Endometrium (tissue), 2 donors: Measurements from ENCODE around the gene TCERG1L.

Source experiments
- FAIRE-seq: peaks from 2 replicates; lab custom pipeline; 2012; peaks lifted over from hg19 to GRCh38; lab: Jason Lieb, UNC
- donor health status: control.
- donor health status: control.

TCERG1L gene

DNA sequence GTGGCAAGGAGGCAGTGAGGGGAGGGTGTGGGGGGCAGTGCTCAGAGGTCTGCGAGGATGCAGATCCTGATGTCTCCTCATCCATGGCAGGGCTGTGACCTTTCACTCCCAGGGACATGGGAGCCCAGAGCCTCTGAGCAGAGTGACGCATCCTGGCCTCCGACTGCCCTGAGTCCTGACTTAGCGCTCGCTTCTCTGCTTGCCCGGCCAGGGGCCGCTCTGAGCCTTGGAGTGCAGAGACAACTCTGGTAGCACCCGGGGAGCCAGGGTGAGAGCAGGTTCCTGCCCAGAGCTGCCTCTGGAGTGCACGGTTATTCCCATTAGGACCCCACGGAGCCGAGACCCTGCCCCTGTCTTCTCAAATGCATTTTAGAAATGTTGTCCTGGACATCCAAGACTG, 188.0 kb downstream of the TCERG1L start:
- FAIRE-seq, result no peak

- FAIRE-seq, result no peak
Measured at GRCh38 chr10:131121511-131122035, 189.9 kb downstream of the TCERG1L start.

DNA sequence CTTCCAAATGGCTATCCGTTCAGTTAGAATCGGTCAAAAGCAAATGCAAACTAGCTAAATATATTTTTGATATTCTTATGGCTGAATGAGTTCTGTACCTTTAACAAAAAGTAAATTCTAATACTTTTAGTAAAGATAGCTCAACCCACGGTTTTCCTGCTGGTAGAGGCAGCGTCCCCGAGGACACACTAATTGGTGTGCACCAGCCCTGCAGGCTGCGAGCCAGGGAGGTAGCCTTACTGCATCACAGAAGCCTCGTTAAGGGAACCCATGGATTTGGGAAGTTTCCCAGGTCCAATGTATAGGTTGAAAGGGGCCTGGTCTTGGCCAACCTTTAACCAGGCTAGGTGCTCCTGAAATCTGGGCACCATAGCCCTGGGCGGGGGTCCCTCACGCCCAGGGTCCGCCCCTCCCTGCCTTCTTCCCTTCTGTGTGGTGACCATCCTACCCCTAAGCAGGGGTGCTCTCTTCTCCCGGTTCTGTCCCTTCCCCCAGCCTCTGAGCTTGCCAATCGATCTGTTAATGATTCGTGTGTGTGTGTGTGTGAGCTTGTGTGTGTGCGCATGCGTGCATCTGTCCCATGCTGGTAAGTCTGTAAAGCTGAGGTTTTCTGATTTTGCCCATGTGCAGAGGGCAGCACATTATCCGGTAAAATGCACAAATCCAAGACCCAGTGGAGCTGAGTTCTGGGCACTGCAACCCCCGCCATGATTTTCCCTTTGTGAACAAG, 191.7 kb downstream of the TCERG1L start:
- no peak for FAIRE-seq

DNA sequence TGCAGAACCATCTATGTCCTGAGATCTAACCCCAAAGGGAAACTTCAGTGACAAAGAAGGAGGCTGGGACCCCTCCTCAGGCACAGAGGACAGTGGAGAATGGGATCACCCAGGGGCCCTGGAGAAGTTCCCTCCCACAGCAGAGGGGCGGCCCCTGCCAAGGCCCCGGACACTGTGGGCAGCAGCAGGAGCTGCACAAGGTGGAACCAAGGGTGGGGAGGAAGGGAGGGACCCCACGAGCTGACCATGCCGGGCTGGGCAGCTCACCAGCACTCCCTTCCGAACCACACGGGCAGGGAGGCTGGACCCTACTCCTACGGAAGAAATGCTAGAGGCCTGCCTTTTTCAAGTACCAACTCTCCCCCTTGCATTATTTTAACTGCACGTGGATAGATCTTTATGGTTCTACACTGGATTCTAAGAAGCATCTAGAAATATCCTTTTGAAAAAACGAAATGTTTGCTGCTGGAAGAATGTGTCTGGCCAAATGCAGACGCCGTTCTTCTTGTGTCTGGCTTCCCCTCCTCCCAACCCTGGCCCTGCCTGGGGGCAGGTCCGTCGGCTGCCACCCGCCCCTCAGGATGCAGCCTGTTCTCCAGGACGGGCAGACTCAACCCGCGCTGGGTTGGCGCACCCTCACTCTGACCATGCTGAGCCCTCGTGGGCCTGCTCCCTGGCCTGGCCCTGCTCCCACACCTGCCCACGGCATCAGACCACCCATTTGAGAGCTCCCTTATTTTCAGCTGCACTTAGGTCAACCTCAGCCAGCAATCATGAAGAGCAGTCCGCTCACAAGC, 193.9 kb downstream of the TCERG1L start:
- FAIRE-seq, result no peak

DNA sequence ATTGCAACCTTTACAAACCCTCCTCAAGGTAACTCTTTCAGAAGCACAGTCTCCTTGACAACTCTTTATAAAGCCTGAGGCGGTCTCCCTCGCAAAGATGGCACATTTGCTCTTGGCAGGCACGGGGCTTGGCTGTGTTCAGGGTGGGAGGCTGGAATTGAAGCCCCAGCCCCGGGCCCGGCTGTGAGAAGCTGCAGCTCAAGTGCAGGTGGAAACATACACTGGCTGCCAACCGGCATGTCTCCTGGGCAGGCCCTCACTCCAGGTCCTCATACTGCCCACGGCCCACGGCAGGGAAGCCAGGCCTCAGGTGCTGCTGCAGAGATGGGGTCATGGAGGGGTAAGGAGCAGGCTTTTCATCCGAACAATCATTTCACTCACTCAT, 194.5 kb downstream of the TCERG1L start:
- no peak for FAIRE-seq

DNA sequence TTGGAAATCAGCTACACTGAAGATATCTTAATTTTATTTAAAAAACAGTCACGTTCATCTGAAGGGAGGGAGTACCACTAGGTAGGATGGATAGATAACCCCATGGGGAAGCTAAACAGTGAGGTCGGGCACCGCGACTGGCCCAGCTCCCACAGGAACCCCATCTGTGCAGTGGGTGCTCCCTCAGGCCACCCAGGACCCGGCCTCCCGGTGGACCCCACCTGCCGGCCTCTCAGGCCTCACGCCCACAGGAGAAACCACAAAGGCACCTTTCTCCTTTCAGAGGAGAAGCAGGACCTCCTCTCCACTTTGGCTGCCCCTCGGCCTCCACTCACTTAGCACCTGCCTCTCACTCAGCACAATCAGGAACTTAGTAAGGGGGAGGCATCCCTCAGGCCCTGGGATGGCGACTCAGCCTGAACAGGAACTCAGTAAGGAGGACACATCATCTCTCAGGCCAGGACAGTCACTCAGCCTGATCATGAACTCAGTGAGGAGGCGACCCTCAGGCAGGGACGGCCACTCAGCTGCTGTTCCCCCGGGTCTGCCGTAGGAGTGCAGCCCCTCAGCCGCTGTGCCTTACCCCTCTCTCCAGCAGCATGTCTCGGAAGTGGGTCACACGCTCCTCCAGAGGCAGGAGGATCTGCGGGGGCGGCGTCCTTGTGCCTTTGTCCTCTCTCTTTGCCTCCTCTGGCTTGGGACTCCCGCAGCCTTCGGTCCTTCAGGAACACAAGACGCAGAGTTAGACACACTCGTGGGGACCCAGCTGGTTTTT, 195.1 kb downstream of the TCERG1L start:
- no peak for FAIRE-seq

GRCh38 chr10:131115801-131116200, 195.7 kb downstream of the TCERG1L start:
- no peak for FAIRE-seq

- no peak for FAIRE-seq
Measured at GRCh38 chr10:131115321-131115720, 196.2 kb downstream of the TCERG1L start.

DNA sequence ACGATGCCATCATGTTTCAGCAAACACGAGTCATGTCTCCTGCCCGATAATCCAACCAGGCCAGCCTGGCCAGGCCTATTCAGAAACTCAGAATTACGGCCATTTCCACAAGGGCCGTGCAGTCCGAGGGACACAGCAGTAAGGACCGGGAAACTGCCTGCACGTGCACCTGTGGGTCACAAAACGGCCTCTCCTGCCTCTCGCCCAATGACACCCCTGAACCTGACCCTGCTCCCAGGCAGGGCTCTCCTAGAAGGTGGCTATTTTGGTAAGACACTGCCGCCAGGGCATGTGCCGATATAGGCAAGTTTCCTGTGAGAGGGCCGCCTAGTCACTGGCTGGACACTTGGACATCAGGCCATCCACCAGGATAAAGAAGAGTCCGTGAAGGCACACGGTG, 196.7 kb downstream of the TCERG1L start:
- FAIRE-seq, result no peak

- no peak for FAIRE-seq
Measured at GRCh38 chr10:131113709-131114291, 197.7 kb downstream of the TCERG1L start.

DNA sequence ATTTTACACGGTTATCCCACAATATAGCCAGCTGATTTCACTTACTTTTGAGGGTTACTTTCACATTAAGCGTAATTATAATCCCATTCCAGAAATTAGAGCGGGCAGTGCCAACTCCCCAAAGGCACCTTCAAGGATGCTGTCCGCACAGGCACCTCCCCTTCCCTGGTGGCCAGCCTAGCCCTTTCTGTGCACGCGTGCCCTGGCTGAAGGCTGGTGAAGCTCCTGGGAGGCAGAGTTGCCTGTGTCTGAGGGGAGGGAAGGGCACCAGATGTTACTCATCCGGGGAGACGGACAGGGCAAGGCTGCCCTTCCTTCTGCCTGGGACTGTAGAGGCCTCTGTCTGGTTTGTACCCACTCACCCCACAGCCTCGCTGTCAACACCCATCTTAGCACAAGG, 198.4 kb downstream of the TCERG1L start:
- no peak for FAIRE-seq

- no peak for FAIRE-seq
Measured at GRCh38 chr10:131112691-131113090, 198.8 kb downstream of the TCERG1L start.

- no peak for FAIRE-seq
Measured at GRCh38 chr10:131111471-131112080, 199.9 kb downstream of the TCERG1L start.

DNA sequence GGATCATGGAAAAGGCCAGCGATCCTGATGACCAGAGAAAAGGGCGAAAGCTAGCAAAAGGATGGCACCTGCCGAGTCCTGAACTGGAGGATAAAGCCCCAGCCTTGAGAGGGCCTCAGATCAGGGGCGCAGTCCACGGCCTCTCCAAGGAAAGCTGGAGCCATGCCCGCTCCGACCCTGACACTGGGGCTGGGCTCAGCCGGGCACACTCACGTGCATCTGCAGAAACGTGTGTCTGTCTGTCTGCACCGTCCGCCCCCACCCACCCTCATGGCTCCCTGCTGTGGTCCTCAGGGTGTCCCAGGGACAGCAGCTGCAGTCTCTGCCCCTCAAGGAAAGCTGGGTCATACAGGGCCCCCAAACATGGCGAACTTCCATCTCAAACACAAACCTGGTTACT, 200.5 kb downstream of the TCERG1L start:
- FAIRE-seq, result no peak

- no peak for FAIRE-seq
Measured at GRCh38 chr10:131110241-131110783, 201.2 kb downstream of the TCERG1L start.

GRCh38 chr10:131109726-131110125, 201.8 kb downstream of the TCERG1L start:
- no peak for FAIRE-seq

GRCh38 chr10:131109291-131109690, 202.2 kb downstream of the TCERG1L start:
- no peak for FAIRE-seq

GRCh38 chr10:131107970-131108369, 203.6 kb downstream of the TCERG1L start:
- FAIRE-seq, result no peak

DNA sequence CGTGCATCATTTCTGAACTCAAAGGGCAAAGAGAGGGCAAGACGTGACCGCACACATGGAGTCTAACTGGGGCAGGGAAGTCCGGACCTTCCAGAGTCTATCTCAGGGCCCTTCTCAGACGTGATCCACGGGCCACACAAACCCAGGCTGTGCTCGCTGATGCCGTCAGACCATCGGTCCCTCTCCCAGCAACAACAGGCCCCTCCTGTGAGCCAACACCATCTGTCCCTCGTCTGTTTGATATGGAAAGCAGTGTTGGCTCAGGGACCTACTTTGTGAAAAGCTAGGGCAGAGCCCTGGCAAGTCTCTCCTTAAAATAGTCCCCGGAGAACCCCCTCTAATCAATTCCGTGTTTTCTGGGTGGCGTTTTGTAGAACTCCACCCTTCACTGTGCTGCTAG, 208.8 kb downstream of the TCERG1L start:
- FAIRE-seq, result no peak

GRCh38 chr10:131102147-131102546, 209.4 kb downstream of the TCERG1L start:
- no peak for FAIRE-seq
